Subcutaneous adipose tissue (tissue), 4 donors: ENCODE measurements around the gene FN3KRP. TPM values are rescaled to one million over a fixed set of nuclear protein-coding genes. Genes with fewer than 3 reads are reported as not detected.

Experiments
- CTCF ChIP-seq: fragments of 450-650 bp; IDR thresholded peaks from one replicate; pipeline ENCODE4 v1.5.1; 2016; ENCODE audit warnings: low read depth, mild to moderate bottlenecking, control low read depth, antibody characterized with exemption, moderate library complexity
- total RNA-seq, 4 donors: library from RNA; depleted of rRNA; stranded (reverse); fragments of >200 nt; gene quantifications; one replicate each; pipeline ENCODE4 v1.1.0, GENCODE V29; 2016

The FN3KRP gene
- total RNA-seq, 4 donors from 2014 or later: 10.0 to 23.9 (median 12.1) TPM

- no peak for TF ChIP-seq CTCF
Measured at GRCh38 chr17:82729479-82730260, 13.2 kb downstream of the FN3KRP start.

DNA sequence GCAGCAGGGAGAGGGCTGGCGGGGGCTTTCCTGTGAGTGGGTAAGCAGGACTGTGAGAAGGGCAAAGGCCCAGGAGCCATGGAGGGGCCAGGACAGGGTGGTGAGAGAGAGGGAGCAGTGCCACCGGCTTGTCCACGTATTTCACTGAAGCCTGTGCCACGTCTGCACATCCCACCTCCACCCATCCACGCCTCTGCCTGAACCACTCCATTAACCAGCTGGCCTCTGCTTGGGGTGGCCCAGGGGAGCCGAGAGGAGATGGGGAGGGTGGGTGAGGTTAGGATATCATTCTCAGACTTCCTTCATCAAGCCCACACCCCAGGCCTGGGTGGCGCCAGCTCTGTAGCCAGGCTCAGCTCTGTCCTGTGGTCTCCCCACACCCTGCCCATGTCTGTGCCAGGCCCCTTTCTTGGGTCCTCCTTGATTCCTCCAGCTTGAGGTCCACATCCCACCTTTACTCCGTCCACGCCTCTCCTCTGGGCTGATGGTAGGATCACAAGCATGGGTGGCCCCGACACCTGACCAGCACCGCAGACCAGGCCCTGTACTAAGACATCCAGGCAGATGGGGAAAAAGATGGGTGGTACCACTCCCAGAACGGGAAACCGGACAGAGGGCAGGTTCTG is 15.7 kb downstream of the FN3KRP start:
- TF ChIP-seq CTCF: no peak

GRCh38 chr17:82734987-82735866 is 18.7 kb downstream of the FN3KRP start, which contains the start of gene FN3K:
Gene FN3K, plus strand, starts transcription at chr17:82735615. Its CDS starts 22 bp downstream, at chr17:82735637.
- no peak for TF ChIP-seq CTCF

DNA sequence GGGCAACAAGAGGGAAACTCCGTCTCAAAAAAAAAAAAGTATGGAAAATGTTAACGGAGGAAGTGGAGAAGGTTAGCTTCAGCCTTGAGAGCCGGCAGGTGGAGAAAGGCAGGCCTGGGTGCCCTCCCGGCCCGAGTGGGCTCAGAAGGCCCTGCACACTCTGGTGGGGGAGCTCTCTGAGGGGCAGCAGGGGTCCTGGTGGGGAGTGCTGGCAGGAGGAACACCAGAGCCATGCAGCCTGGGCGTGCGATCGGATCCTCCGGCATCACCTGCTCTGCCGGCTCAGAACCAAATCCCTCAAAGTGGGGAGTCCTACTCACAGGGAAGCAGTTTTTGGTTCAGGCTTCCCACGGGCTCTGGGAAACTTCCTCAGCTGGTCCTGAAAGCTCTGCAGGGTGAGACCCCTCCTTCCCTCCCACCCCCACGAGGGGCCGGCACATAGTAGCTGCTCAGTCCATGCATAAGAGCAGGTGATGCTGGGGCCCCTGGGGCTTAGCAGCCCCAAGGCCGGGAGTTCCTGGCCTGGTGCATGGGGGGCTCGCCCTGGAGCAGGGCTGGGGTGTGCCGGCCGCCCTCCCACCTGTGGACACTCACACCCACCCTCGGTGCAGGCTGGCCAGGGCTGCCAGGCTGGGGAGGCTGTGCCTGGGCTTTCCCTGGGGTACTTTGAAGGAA is 20.1 kb downstream of the FN3KRP start:
- TF ChIP-seq CTCF: no peak

GRCh38 chr17:82737967-82738877 is 21.7 kb downstream of the FN3KRP start:
- no peak for TF ChIP-seq CTCF
